Smooth muscle cell (in vitro differentiated cells): ENCODE data around the gene KCNMA1. TPM values are rescaled to one million over a fixed set of nuclear protein-coding genes. Genes with fewer than 3 reads are reported as not detected.

Experiments
- DNase-seq: peaks from one replicate; lab custom pipeline; 2025; ENCODE audit not compliant: unreplicated experiment; lab: John Stamatoyannopoulos, UW
- H2AFZ ChIP-seq: fragments of 200-600 bp; sonication (generic); 2 replicates; pipeline ENCODE4 v1.6.0; 2016; ENCODE audit warnings: antibody characterized with exemption, low read depth, mild to moderate bottlenecking
- H3F3A ChIP-seq: fragments of 200-600 bp; sonication (generic); 2 replicates; pipeline ENCODE4 v1.6.0; 2017; ENCODE audit warnings: antibody characterized with exemption, low read depth
- H3K27ac ChIP-seq: fragments of 200-600 bp; sonication (generic); 2 replicates; pipeline ENCODE4 v1.5.1; 2016; ENCODE audit warnings: low read depth, mild to moderate bottlenecking
- H3K27me3 ChIP-seq: fragments of 200-600 bp; sonication (generic); 2 replicates; pipeline ENCODE4 v1.6.1; 2016; ENCODE audit warnings: low read depth, mild to moderate bottlenecking
- H3K36me3 ChIP-seq: fragments of 200-600 bp; sonication (generic); 2 replicates; pipeline ENCODE4 v1.5.1; 2016; ENCODE audit warnings: low read depth
- H3K4me1 ChIP-seq: fragments of 200-600 bp; sonication (generic); 2 replicates; pipeline ENCODE4 v1.5.1; 2016; ENCODE audit warnings: low read depth
- H3K4me2 ChIP-seq: fragments of 200-600 bp; sonication (generic); 2 replicates; pipeline ENCODE4 v1.6.0; 2016; ENCODE audit warnings: mild to moderate bottlenecking
- H3K4me3 ChIP-seq: fragments of 200-600 bp; sonication (generic); 2 replicates; pipeline ENCODE4 v1.5.1; 2016; ENCODE audit warnings: mild to moderate bottlenecking
- H3K79me2 ChIP-seq: fragments of 200-600 bp; sonication (generic); 2 replicates; pipeline ENCODE4 v1.6.0; 2016; ENCODE audit warnings: low read depth, mild to moderate bottlenecking
- H3K9ac ChIP-seq: fragments of 200-600 bp; sonication (generic); 2 replicates; pipeline ENCODE4 v1.6.0; 2016; ENCODE audit warnings: low read depth
- H3K9me3 ChIP-seq: fragments of 200-600 bp; sonication (generic); replicated peaks from 2 replicates; pipeline ENCODE4 v1.5.1; 2016; ENCODE audit warnings: low read depth
- H4K20me1 ChIP-seq: fragments of 200-600 bp; sonication (generic); 2 replicates; pipeline ENCODE4 v1.6.0; 2016; ENCODE audit warnings: low read depth
- WGBS: methylation state at CpG from one replicate; pipeline ENCODE4 v1.1.7; 2016; ENCODE audit warnings: low lambda C conversion rate; 5-methylcytosine and 5-hydroxymethylcytosine counted together
- polyA plus RNA-seq: library from polyadenylated mRNA; unstranded; fragments of >200 nt; fragmentation: Nextera tagmentation; extraction: Ambion mirVana; gene quantifications from 2 replicates; pipeline ENCODE4 v1.2.1, GENCODE V29; 2016
- total RNA-seq: library from RNA; depleted of rRNA; stranded (reverse); fragments of >200 nt; gene quantifications from 2 replicates; pipeline ENCODE4 v1.2.3, GENCODE V29; 2014
- TF ChIP-seq, protein P1 (sequence below): fragments of 200-600 bp; sonication (generic); IDR thresholded peaks from 2 replicates; pipeline ENCODE4 v1.5.1; 2017; ENCODE audit warnings: borderline replicate concordance, mild to moderate bottlenecking, antibody characterized with exemption; ENCODE audit not compliant: insufficient read depth, poor library complexity, severe bottlenecking

KCNMA1 gene
- total and polyA plus RNA-seq, 2 experiments from 2014 or later = 9.1 to 23.4 TPM

DNA sequence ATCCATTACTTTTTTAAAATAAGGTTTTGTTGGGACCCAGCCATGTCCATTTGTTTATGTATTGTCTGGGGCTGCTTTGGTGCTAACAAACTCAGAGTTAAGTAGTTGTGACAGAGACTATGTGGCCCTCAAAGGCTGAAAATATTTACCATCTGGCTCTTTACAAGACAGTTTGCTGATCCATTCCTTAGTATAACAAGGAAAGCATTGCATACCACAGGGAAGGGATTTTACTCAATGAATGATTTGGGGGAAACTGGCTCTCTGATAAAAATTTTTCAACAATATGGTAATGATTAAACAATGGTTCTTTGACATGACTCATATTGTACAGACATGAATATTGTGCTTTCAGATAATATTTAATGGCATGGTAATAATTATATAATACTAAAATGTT is 738.1 kb downstream of the KCNMA1 start:
- no peak overlapping the region for H2AFZ ChIP-seq

DNA sequence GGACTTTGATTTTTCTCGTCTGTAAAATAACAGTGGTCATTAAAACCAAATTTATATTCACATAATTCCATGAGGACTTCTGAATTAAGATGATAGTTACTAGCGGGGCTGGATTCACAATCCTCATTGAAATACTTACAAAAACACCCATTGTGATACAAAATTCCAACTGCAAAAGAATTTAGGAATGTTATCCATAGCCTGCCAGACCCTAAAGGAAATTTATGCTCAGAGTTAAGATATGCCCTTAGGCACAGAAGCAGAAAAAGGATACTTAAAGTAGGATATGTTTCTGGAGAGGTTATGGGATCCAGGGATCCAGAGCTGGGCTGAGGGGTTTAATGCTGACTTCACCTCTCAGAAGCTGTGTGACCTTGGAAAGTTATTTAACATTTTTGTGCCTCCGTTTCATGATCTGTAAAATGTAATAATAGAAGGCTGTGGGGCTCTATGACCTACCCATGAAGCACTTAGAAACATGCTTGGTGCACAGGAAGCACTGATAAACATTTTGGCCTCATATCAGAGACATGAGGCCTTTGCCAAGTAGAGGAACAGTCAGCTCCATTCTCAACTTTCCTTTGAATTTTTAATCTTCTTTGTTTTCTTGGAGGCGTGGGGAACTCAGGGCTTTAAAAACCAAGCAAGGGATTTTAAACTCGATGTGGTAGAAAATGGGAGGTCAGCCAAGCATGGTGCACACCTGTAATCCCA is 744.7 kb downstream of the KCNMA1 start:
- Histone ChIP-seq H3K79me2 (no peaks in the 10 kb centered on the region), H3K4me2 (no peak overlapping the region), H3K9me3 (no peaks in the 10 kb centered on the region), H3K27me3 (no peaks in the 10 kb centered on the region), H3K4me1 (no peaks in the 10 kb centered on the region), H3F3A (no peaks in the 10 kb centered on the region), H3K4me3 (no peak overlapping the region), H4K20me1 (no peaks in the 10 kb centered on the region), H3K9ac (no peak overlapping the region), H3K36me3 (no peaks in the 10 kb centered on the region), H3K27ac (no peak overlapping the region), H2AFZ (no peak overlapping the region)
- TF ChIP-seq, protein P1, sequence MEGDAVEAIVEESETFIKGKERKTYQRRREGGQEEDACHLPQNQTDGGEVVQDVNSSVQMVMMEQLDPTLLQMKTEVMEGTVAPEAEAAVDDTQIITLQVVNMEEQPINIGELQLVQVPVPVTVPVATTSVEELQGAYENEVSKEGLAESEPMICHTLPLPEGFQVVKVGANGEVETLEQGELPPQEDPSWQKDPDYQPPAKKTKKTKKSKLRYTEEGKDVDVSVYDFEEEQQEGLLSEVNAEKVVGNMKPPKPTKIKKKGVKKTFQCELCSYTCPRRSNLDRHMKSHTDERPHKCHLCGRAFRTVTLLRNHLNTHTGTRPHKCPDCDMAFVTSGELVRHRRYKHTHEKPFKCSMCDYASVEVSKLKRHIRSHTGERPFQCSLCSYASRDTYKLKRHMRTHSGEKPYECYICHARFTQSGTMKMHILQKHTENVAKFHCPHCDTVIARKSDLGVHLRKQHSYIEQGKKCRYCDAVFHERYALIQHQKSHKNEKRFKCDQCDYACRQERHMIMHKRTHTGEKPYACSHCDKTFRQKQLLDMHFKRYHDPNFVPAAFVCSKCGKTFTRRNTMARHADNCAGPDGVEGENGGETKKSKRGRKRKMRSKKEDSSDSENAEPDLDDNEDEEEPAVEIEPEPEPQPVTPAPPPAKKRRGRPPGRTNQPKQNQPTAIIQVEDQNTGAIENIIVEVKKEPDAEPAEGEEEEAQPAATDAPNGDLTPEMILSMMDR = no peak
- WGBS = 89% methylated on average over 5 of the region's 5 CpGs
- no peak for DNase-seq

More for the DNA sequence above, 738.1 kb downstream of the KCNMA1 start:
- Histone ChIP-seq H3F3A (no peaks in the 10 kb centered on the region), H3K4me1 (no peaks in the 10 kb centered on the region), H3K9me3 (no peaks in the 10 kb centered on the region), H3K27me3 (no peaks in the 10 kb centered on the region), H3K27ac (no peak overlapping the region), H3K36me3 (no peaks in the 10 kb centered on the region), H4K20me1 (no peaks in the 10 kb centered on the region), H3K4me3 (no peak overlapping the region), H3K79me2 (no peaks in the 10 kb centered on the region), H3K9ac (no peak overlapping the region), H3K4me2 (no peak overlapping the region)
- TF ChIP-seq, protein P1 = no peak
- no peak for DNase-seq

DNA sequence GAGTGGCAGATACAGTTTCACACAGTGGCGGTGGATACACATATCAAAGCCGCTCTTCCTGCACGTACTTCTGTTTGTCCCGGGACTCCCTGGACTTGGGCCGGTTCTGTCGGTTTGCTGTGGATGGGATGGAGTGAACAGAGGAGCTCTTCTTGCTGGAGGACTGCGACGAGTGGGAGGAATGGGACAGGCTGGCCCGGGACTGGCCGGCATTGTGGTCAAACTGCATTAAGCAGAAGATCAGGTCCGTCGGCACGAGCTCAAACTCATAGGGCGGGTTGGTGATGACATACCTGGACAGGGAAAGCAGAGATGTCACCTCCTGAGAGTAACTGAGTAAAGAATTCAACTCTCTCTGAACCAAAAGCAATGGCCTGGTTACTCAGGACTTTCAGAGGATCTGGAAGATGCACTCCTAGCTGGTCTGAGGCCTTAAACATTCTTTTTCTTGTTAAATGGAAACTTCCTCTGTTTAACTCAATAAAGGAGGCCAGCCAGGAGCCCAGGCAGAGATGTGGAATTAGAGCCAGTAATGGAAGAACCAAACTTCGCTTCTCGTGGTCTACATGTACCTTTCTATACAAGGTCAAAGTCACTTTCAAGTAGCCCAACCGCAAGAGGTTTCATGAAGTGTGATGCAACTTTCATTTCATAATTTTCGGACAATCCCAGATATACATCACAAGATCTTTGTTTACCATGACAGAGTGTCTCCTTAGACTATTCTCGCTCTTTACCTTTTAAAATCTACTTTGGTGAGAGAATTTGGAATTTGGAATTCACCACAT is 750.2 kb downstream of the KCNMA1 start:
- Histone ChIP-seq H2AFZ (no peak overlapping the region), H3K36me3 (no peaks in the 10 kb centered on the region), H3K4me3 (no peak overlapping the region), H3K79me2 (no peaks in the 10 kb centered on the region), H3K4me1 (peaks cover 8% of the 10 kb centered on the region), H3K9me3 (no peaks in the 10 kb centered on the region), H3K9ac (no peak overlapping the region), H4K20me1 (no peaks in the 10 kb centered on the region), H3F3A (no peaks in the 10 kb centered on the region), H3K27me3 (no peaks in the 10 kb centered on the region), H3K27ac (no peak overlapping the region), H3K4me2 (no peak overlapping the region)
- WGBS = 96% methylated on average over 19 of the region's 19 CpGs
- no peak for DNase-seq
- TF ChIP-seq, protein P1 = no peak

DNA sequence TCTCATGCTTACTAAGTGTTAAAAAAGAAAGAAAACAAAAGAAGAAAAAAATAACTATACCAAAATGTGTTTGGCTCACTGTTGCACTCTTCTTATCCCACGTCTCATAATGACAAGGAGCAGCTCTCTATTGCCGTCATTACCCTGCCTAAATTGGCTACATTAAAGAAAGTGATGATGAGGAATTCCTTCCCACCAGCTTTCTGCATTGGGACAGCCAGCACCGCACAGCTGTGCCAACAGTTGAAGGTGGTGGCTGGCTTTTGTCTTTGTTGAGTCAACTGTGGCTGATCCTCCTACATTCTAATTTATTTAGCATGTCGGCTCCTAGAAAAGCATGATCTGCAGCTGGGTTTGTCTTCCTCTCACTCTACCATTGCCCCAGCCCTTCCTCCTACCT is 751.8 kb downstream of the KCNMA1 start:
- 71% methylated on average over 4 of the region's 4 CpGs for WGBS
- DNase-seq = no peak
- Histone ChIP-seq H3K4me3 (no peak overlapping the region), H3K9ac (no peak overlapping the region), H3K9me3 (no peaks in the 10 kb centered on the region), H4K20me1 (no peaks in the 10 kb centered on the region), H3K27ac (no peak overlapping the region), H3F3A (no peaks in the 10 kb centered on the region), H3K4me1 (peaks cover 12% of the 10 kb centered on the region), H3K27me3 (no peaks in the 10 kb centered on the region), H3K4me2 (no peak overlapping the region), H3K36me3 (no peaks in the 10 kb centered on the region), H2AFZ (no peak overlapping the region), H3K79me2 (no peaks in the 10 kb centered on the region)
- TF ChIP-seq, protein P1 = no peak
